HG03025 (cell line): ENCODE measurements around the gene ACSL3.
A peak's percentile ranks its signal among the peaks of the same experiment; 100 is the strongest.

Experiments
- ATAC-seq: cut with Tn5 transposase; IDR thresholded peaks from one replicate; pipeline ENCODE4 v1.9.1; 2021; ENCODE audit warnings: mild to moderate bottlenecking, moderate library complexity; ENCODE audit not compliant: unreplicated experiment, low FRiP score

Gene ACSL3

DNA sequence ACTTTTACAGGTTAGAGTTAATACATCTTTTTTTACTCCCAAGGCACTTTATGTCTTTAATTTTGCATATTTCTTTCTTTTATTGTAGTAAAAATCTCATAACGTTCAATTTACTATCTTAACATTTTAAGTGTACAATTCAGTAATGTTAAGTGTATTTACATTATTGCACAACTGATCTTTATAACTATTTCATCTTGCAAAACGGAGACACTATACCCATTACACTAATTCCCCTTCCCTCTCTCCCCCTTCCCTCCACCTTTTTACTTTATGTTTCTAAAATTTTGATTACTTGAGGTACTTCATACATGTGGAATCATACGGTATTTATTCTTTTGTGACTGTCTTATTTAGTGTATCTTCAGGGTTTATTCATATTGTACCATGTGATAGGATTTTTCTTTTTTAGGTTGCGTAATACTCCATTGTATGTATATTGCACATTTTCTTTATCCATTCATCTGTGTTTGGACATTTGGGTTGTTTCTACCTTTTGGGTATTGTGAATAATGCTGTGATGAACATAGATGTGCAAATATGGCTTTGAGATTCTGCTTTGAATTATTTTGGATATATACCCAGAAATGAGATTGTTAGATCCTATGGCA, 75.0 kb downstream of the ACSL3 start:
- no peak for ATAC-seq

DNA sequence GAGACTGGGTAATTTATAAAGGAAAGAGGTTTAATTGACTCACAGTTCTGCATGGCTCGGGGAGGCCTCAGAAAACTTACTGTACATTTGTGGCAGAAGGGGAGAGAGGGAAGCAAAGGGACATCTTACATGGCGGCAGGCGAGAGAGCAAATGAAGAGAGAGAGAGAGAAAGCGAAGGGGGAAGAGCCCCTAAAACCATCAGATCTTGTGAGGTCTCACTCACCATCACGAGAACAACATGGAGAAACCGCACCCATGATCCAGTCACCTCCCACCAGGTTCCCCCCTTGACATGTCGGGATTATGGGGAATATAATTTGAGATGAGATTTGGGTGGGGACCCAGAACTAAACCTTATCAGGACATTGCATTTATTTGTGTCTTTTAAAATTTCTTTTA, 75.9 kb downstream of the ACSL3 start:
- no peak for ATAC-seq

DNA sequence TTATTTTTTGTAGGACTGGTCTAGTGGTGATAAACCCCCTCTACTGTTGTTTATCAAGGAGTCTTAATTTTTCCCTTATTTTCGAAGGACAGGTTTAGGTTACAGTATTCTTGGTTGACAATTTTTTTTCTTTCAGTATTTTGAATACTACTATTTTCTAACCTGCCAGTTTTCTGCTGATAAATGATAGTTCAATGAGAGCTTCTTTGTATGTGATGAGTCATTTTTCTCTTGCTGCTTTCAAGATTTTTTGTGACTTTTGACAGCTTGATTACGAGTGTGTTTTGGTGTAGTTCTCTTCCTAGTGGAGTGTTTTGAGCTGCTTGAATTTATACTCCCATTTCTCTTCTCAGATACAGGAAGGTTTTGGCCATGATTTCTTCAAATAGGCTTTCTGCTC, 77.5 kb downstream of the ACSL3 start:
- ATAC-seq = no peak

DNA sequence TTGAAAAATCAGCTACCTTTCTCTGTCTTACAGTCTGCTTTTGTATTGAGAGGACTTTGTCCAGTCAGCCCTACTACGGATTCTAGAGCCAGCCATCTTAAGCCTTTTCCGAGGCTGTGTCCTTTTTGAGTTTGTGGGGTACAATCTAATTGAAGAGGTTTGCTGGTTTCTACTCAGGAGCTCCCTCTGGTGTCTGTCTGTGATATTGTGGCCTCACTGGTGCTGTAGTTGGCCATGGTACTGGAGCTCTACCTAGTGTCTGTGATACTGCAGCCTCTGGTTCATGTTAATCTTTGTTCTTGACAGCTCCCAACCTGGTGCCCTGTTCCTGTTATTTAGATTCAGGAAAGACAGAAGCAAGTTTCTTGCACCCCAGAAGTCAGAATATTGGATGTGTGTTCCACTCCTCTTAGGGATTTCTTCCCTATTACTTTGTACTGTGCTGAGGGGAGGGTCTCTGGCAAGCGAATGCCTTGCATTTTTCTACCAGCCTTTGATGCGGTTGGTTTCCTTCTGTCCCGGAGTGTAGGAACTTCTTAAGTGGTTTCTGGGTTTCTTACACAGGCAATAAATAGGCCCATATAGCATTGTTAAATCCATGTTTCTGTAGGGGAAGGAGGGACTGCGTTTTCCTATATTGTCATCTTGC, 78.5 kb downstream of the ACSL3 start:
- peak; percentile 81 for ATAC-seq

DNA sequence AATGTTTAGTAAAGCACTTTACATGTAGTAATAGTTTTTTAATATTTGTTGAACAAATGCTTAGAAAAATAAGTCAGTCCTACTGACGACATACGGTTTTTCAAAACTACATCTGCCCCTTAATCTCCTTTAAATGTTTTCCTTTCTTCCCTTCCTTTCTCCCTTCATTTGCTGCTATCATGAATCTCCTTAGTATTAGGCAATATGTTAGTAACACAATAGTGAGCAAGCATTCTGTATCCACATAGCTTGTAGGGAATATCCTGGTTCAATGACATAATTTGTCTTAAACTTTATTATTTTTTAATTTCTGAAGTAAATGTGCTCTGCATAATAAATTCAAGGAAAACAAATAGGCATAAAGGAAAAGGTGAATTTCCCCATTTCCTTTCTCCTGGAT, 79.1 kb downstream of the ACSL3 start:
- no peak for ATAC-seq

DNA sequence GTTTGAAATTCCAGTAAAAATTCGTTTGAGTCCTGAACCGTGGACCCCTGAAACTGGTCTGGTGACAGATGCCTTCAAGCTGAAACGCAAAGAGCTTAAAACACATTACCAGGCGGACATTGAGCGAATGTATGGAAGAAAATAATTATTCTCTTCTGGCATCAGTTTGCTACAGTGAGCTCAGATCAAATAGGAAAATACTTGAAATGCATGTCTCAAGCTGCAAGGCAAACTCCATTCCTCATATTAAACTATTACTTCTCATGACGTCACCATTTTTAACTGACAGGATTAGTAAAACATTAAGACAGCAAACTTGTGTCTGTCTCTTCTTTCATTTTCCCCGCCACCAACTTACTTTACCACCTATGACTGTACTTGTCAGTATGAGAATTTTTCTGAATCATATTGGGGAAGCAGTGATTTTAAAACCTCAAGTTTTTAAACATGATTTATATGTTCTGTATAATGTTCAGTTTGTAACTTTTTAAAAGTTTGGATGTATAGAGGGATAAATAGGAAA, 80.7 kb downstream of the ACSL3 start:
- no peak for ATAC-seq

DNA sequence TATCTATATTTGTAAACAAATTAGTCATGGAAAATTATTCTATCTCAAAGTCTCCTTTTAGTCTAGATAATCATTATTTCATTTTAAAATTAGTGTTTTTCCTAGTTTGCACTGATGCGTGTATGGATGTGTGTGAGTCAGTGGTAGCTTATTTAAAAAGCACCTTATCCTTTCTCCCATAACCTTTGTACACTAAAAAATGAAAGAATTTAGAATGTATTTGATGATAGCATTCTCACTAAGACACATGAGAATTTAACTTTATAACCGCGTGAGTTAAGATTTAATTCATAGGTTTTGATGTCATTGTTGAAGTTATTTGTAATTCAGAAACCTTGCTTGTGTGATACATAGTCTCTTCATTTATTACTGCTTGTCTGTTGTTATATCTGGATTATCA, 81.7 kb downstream of the ACSL3 start:
- no peak for ATAC-seq

DNA sequence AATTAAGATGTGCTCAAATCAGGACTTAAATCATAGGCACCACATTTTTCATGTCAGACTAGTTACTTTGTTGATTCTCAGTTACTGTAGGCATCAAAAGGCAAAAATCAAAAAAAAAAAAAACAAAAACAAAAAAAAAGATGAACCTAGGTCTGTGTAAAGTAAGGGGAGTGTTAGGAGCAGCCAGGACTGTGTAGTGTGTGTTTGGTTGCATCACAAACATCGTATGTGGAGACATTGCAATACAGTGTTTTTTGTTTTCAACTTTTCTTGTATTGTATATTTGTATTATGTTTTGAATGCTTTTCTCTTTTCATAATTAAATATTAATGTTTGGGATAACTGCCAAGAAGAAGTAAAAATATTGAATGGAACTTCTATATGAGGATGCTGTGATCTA, 82.1 kb downstream of the ACSL3 start:
- no peak for ATAC-seq

DNA sequence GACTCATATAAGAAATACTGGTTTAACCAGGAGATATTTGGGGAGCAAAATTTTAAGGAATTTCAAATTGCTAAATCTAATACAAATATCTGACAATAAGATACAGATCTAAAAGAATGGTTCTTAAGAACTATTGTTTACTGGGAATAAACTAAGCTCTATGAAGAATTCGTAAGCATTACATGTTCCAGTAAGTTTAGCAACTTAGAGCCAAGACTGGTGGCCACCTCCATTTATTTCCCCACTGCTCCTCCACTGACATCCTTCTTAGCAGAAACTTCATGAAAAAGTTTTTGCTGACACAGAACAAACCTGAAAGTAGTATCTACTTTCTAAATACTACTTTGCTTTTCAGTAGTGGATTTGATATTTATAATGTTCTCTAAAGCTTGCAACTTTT, 83.0 kb downstream of the ACSL3 start:
- ATAC-seq = peak; percentile 79

DNA sequence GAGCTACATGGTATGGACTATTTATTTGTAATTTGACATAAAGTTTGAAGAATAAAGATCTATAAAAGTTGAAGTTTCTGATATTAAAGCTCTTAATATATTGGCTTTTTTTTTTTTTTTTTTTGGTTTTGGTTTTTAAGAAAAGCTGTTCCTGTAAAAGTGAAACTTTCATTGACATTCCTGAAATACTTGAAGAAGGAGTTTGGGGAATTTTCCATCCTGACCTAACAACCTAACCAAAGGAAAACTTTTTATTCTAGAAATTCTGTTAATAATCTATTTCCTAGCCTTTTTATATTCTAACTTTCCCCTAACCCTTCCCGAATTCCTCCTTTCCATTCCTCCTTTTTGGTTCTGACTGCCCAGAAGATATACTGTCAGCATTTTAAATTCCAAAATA, 83.7 kb downstream of the ACSL3 start:
- no peak for ATAC-seq

DNA sequence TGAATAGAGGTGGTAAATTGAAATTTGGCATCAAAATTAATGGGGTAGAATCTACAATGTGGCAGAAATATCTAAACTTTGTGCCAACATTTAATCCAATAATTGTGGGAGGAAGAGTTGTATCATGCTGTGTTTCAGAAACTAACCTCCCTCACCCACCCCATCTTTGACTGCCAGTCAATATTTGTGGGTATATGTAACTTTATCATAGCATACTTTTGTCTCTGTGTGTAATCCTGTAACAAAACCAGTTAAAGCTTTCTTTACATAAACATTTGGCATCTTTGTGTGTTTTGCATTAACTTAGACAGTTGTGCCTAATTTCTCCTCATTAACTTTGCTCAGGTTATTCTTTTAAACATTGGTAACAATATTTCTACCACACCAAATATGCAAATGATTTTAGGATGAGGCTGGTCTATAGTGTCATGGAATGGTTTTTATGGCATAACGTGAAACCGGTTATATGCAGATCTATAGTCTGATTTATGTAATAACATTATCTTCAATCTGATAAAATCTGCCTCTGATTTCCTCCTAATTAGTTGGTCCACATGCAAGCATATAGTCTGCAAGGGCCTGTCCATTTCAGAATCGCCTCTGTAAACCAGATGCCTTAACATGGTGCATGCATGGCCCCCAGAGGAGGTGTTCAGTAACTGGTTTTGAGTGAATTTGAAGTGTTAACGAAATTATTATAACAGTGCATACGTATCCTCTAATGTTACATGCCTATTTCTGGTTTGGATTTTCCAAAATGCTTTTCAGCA, 84.3 kb downstream of the ACSL3 start:
- ATAC-seq = no peak

DNA sequence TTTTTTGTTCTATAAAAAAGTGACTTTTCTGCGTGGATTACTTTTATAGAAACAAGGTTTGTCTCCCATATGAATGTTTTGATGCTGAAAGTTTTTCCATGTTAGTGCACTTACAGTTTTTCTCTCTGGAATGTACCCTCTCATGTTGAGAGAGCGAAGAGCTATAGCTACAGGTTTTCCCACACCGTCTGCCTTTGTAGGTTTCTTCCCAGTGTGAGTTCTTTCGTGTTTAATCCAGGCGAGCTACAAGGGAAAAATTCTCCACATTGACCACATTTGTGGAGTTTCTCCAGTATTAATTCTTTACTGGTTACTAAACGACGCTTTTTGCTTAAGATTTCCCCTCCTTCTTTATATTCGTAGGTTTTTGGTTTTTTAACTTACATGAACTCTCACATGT, 85.1 kb downstream of the ACSL3 start:
- no peak for ATAC-seq

DNA sequence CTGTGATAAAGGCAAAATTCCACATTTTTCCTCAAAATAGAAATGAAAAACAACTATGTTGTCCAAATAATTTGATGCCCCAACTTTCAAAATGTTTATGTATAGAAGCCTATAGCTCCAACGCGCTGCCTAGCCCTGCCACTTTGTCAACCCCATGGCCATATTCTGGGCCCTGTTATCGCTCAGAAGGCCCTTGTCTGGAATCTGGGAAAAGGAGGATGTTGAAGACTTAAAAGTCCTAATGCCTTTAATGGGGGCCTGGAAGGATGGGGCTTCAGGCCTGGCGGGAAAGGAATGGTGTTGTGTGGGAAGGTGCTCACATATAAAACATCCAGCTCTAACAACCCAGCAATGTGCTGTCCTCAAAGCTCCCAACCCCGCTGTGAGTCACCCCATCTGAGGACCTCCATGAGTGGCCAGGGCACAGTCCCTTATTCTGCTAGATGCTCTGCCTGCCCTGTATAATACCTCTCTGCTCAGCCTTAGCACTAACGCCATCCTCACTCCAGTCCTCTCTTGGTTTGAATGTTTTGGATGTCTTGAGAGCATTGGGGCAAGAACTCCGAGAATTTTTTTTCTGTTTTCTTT, 86.0 kb downstream of the ACSL3 start:
- ATAC-seq = no peak

DNA sequence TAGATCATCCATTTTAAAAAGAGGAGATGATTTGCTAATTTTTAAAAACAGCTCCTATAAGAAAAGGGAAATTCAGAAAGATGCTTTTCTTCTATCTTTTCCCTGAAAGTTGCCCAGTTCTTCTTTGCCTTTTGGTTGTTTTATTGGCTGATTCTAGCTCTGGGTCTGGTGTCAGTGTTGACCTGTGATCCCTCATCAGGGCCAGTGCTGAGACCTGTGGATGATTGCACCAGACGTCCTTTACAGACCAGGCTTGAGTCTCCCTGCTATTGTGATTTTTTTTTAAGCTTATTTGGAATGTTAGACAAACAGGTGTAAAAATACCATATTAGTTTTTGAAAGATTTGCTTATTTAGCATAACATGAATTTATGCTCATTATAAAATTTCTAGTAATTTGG, 88.2 kb downstream of the ACSL3 start:
- ATAC-seq = no peak

DNA sequence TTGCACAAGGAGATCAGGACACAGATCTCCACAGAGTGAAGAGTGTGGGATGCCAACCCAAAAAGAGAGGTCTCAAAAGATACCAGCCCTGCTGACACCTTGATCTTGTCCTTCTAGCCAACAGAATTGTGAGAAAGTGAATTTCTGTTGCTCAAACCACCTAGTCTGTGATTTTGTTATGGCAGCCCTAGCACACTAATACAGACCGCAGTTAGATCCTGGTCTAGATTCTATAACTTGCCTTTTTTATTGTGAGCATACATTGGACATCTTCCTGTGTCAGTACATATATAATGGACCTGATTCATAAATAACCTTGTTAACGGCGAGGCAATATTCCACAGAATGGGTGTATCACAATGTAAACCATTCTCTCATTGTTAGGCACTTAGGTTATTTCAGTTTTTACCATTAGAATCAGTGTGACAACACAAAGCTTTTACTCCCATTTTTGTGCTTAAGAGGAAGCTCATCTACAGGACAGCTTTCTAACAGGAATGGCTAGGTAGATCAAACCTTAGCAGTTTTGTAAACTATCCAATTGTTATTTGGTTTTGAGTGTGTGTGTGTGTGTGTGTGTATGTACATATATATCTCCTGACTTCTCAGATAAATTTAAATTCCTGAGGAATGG, 89.0 kb downstream of the ACSL3 start:
- ATAC-seq = no peak

DNA sequence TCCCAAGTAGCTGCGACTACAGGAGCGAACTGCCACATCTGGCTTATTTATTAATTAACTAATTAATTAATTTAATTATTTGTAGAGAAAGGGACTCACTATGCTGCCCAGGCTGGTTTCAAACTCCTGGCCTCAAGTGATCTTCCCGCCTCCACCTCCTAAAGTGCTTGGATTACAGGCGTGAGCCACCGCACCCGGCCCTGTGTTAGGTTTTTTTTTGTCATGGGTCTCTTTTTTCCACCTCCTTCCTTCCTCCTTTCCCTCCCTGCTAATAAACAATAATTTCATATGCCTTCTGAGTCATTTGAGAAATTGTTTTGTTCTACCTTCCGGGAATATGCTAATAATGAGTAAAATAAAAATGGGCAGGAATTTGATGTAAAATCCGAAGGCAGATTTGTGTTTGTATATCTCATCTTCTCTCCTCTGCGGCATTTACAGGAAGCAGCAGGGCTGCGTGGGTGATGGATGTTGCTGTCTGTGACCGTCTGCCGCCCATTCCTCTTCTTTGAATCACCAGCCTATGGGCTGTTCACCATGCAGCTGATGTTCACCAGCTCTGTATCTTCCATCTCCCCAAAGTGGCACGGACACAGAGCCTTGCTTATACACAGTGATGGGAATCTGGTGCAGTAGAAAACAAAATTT, 89.9 kb downstream of the ACSL3 start:
- no peak for ATAC-seq

DNA sequence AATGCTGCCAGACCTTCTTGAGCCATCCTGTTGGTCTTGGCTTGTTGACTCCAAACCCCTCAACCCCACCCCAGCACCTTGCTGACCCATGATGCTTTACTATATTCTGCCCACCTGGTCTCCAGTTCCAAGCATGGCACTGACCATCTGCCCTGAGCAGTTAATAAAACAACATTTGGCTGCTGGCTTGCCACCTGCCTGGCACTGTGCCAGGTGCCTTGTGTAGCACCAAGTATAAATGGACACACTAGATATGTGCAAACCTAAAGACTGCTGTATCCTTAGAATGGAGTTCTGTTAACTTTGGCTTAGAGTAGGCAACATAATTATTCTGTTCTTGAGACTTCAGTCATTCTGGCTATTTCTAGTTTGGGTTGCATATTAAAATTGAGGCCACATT, 91.4 kb downstream of the ACSL3 start:
- ATAC-seq = no peak

DNA sequence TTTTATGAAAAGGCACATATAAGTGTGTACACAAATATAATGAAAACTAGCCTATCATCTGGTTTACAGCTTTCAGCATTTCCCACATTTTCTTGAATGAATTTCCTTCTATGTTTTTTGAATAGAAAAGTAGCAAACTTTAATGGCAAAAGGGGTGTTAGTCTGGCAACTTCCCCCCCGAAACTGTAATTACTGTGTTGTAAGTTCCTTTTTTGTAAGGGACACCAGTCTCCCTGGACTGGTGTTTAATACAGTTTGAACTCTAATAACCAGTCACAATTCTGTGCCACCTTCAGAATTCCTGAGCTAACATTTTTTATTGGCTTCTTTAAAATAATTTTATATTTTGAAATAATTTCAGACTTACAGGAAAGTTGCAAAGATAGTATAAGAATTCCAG, 94.2 kb downstream of the ACSL3 start:
- no peak for ATAC-seq

DNA sequence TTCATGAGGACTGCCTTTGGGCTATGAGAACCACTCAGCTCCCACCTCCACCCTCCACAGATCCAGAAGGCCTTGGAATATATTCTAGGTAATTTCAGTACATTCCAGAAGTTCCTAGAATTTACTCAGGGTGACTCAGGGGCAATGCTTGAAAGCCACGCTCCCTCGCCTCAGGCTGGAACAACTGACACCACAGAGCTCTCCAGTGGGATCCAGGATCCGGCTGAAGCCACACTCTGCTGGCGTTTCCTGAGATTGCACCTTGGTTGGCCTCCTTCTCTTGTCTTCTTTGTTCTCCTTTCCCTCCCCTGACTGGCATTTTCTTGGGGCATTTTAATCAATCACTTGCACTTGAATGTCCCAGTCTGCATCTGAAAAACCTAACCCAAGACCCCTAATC, 98.5 kb downstream of the ACSL3 start:
- ATAC-seq = no peak

DNA sequence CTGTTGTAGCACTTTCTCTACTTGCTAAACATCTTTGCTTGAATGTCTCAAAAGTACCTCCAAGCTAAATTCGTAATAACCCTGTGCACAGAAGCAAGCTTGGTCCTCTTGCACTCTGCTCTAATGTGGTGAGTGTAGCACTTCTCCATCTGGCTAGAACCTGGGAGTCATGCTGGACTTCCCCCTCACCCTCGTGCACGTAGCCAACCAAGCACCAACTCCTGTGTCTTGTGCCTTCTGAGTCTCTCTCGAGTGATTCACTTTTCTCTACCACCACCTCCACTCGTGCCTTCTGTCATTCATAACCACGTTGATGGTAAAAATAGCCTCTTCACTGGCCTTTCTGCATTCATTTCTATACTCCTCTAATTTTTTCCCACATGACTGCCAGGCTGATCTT, 99.3 kb downstream of the ACSL3 start:
- ATAC-seq = no peak
